GM12891 (cell line): Measurements from ENCODE around the gene MALAT1.

ENCODE experiments used
- PAX5 ChIP-seq: IDR thresholded peaks from 2 replicates; pipeline ENCODE4 v1.6.1; 2011; ENCODE audit warnings: low read length, moderate library complexity, mild to moderate bottlenecking; ENCODE audit not compliant: insufficient read depth, severe bottlenecking
- POLR2A ChIP-seq: IDR thresholded peaks from 2 replicates; pipeline ENCODE4 v1.6.1; 2011; ENCODE audit warnings: low read depth, low read length, control low read depth
- POLR2AphosphoS5 ChIP-seq: IDR thresholded peaks from 2 replicates; pipeline ENCODE4 v1.6.1; 2011; ENCODE audit warnings: low read depth, low read length, control low read depth
- SPI1 ChIP-seq: IDR thresholded peaks from 2 replicates; pipeline ENCODE4 v1.6.1; 2011; ENCODE audit warnings: low read depth, low read length, control low read depth
- TAF1 ChIP-seq: IDR thresholded peaks from 2 replicates; pipeline ENCODE4 v1.6.1; 2011; ENCODE audit warnings: low read depth, low read length, control low read depth

- TF ChIP-seq POLR2AphosphoS5 (no peak), POLR2A (no peak), TAF1 (no peak), SPI1 (no peak), PAX5 (no peak)
Measured at GRCh38 chr11:65454311-65454695, 44.5 kb upstream of the MALAT1 start.
